ENCODE results near the gene NUAK1.

DNA sequence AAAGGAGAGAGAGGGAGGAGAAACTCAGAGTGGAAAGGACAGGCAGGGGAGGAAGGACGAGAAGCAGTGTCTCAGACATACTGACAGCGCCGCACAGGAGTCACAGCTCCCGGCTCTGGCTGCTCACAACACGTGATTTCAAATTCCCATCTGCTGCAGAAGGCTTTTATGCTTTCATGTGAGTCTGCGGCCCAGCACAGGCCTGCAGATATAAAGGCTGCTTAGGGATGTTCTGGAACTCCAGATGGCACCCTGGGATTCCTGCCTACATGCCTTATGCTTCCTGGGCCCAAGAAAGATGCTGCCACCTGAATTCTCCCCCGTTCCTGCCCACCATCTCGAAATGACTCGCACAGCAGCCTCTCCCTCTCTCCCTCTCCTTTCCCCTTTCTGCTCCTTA lies 89.6 kb downstream of the NUAK1 start:
- TF ChIP-seq POLR2A (IDR thresholded peaks at IDR 0.05), result no peak
- TF ChIP-seq, protein P1, sequence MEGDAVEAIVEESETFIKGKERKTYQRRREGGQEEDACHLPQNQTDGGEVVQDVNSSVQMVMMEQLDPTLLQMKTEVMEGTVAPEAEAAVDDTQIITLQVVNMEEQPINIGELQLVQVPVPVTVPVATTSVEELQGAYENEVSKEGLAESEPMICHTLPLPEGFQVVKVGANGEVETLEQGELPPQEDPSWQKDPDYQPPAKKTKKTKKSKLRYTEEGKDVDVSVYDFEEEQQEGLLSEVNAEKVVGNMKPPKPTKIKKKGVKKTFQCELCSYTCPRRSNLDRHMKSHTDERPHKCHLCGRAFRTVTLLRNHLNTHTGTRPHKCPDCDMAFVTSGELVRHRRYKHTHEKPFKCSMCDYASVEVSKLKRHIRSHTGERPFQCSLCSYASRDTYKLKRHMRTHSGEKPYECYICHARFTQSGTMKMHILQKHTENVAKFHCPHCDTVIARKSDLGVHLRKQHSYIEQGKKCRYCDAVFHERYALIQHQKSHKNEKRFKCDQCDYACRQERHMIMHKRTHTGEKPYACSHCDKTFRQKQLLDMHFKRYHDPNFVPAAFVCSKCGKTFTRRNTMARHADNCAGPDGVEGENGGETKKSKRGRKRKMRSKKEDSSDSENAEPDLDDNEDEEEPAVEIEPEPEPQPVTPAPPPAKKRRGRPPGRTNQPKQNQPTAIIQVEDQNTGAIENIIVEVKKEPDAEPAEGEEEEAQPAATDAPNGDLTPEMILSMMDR (IDR thresholded peaks at IDR 0.05 in 4 of 5, conservative IDR thresholded peaks at IDR 0.05 in 1 of 5), result no peak
